Measurements from ENCODE around the gene ERAP2.
"Not testable (repeated sequence)": the region's sequence is repeated elsewhere in the genome, so short reads cannot be mapped to it uniquely, and the experiment has no call there.

ERAP2 gene

DNA sequence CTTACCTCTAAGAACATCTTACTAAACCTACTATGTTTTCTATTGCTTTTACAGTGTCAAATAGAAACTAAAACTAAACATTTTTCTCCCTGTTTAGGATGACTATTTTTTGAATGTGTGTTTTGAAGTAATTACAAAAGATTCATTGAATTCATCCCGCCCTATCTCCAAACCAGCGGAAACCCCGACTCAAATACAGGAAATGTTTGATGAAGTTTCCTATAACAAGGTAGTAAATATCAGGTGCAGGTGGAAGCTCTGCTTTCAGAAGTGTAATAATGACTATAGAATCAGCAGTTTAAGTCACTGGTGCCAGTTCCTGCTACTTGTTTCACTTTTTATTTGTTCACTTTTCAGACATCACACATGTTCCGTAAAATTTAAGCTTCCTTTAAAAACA, 20.0 kb downstream of the ERAP2 start:
- DNase-seq (ENCODE audit: low read depth in 3 of 3), result no peak

DNA sequence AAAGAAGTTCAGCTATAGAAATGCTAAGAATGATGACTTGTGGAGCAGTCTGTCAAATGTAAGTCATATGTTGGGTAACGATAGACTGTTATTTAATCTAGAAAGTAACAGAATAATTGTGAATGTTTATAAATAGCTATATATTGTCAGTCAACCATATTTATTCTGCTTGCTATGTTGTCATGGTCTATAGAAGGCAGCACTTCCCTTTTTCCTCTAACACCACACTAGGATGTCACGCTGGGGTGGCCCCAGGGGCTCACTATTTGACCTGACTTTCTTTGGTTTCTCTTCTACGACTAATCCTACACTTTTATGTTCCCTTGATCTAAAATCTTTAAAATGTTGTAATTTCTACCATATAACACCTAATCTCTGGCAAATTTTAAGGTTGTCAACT, 20.5 kb downstream of the ERAP2 start:
- DNase-seq (ENCODE audit: low read depth in 3 of 3), result peak in 1 of 3 experiments; percentile 38

- no peak for DNase-seq (ENCODE audit: low read depth in 3 of 3)
Observed at GRCh38 chr5:96901384-96901783, 25.1 kb downstream of the ERAP2 start.

DNA sequence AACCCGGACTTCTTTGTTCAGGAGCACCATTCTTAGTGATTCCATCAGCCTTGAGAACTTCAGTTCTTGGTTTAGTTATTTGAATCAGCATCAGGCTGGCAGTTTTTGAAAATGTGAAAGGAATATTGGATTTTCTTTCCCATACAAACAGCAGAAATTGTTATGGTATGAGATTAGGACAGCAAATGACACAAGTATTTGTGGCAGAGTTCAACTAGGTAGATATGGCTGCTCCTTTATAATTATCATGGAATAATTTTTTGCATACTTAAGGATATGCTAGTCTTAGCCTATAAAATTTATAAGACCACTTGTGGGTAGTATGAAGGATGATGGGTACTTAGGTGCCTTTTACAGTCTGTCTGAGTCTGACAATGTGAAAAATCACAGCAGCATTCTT, 25.5 kb downstream of the ERAP2 start:
- DNase-seq (ENCODE audit: low read depth in 3 of 3), result no peak

DNA sequence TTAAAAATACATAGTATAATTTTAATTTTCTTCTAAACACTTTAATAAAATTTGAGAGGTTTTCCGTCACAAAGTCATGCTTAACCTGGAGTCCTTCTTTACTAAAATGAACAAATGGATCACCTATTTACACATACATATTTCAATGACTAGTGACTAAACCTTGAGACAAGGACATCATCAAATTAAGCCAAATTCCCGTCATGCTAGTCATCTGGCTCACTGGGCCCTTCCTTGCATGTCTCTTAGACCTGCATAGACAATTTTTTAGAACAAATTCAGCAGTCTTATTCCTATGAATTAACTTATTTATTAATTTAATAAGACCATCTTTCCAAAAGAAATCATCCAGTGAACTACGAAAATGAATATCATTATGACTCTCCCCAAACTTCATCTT, 26.6 kb downstream of the ERAP2 start:
- no peak for DNase-seq (ENCODE audit: low read depth in 3 of 3)

DNA sequence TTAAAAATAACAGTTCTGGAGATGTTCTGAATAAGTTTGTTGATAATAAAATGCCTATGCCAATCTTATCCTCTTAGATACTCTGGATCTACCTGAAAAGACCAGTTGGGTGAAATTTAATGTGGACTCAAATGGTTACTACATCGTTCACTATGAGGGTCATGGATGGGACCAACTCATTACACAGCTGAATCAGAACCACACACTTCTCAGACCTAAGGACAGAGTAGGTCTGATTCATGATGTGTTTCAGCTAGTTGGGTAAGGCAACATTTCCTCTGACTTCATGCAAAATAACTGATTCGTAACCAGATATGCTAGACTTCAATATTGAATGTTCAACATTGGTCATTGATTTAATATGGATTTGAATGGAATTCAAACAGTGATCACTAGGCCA, 27.0 kb downstream of the ERAP2 start:
- DNase-seq (ENCODE audit: low read depth in 3 of 3), result no peak

- no peak for DNase-seq (ENCODE audit: low read depth in 3 of 3)
Observed at GRCh38 chr5:96904054-96904931, 28.0 kb downstream of the ERAP2 start.

DNA sequence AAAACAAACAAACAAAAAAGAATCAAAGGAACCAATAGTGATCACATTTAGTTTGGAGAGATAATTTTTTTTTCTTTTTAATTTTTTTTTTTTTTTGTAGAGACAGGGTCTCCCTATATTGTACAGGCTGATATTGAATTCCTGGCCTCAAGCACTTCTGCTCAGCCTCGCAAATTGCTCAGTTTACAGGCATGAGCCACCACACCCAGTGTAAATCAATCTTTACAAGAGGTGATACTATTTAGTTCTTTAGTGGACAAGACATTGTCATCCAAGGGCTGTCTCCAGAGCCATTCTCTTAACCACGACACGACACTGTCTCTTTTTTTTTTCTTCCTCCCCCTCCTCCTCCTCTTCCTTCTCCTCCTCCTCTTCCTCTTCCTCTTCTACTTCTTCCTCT, 29.6 kb downstream of the ERAP2 start:
- DNase-seq (ENCODE audit: low read depth in 3 of 3), result no peak

DNA sequence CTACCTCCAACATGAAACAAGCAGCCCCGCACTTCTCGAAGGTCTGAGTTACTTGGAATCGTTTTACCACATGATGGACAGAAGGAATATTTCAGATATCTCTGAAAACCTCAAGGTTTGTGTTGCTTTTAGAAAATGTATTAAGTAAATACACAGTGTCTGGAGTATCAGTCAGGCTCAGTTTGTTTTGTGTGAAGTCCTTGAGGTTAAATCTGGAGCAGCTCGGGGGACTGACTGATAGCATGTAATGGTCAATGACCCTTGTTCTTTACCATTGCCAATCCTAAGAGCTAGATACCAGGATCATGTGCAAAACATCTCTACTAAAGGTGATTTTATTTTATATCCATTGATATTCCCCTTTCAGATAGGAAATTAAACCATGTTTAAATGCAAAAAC, 32.7 kb downstream of the ERAP2 start:
- DNase-seq (ENCODE audit: low read depth in 3 of 3), result no peak

GRCh38 chr5:96909435-96909834, 33.1 kb downstream of the ERAP2 start:
- DNase-seq (ENCODE audit: low read depth in 3 of 3), result no peak

- DNase-seq (ENCODE audit: low read depth in 3 of 3), result no peak
Observed at GRCh38 chr5:96911139-96911538, 34.8 kb downstream of the ERAP2 start.

GRCh38 chr5:96913233-96913632, 36.9 kb downstream of the ERAP2 start:
- no peak for DNase-seq (ENCODE audit: low read depth in 3 of 3)

- DNase-seq (ENCODE audit: low read depth in 3 of 3), result no peak
Observed at GRCh38 chr5:96919754-96920197, 43.5 kb downstream of the ERAP2 start.

- DNase-seq (ENCODE audit: low read depth in 3 of 3), result no peak
Observed at GRCh38 chr5:96920744-96921355, 44.5 kb downstream of the ERAP2 start.

DNA sequence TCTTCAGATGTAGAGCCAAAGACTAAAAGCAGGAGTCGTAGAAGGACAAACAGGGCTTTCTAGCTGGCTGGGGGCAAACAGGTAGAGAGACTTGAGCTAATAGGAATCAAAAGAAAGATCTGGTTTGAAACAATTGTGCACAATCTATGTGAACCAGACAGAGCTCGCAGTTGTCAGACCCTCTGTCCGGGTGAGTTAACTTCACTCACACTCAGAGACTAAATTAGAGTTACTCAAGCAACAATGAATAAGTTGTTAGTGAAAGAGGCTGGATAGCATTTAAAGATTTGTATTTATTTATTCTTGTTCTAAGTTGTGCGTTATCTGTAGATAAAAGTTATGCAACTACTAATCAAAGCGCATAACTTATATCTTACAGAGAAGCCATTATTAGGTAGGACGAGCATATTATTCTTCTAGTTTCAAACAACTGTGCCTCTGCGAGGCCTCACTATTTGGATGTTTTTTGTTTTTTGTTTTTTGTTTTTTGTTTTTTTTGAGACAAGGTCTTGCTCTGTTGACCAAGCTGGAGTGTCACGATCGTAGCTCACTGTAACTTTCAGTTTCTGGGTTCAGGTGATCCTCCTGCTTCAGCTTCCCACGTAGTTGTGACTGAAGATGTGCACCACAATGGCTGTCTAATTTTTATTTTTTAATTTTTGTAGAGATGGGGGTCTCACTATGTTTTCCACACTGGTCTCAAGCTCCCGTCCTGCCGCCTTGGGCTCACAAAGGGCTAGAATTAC, 46.4 kb downstream of the ERAP2 start:
- DNase-seq (ENCODE audit: low read depth in 3 of 3), result no peak

GRCh38 chr5:96924016-96924443, 47.7 kb downstream of the ERAP2 start:
- no peak for DNase-seq (ENCODE audit: low read depth in 3 of 3)

DNA sequence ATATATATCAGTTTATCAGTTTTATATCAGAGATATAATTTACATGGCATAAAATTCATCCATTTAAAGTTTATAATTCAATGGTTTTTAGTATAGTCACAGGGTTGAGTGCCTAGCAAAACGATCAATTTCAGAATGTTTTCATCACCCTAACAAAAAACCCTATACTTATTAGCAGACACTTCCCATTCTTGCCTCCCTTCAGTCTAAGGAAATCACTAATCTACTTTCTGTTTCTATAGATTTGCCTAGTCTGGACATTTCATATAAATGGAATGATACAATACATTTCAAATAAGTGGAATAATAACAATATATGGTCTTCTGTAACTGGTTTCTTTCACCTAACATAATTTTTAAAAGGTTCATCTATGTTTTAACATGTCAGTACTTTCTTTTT, 50.0 kb downstream of the ERAP2 start:
- no peak for DNase-seq (ENCODE audit: low read depth in 3 of 3)

DNA sequence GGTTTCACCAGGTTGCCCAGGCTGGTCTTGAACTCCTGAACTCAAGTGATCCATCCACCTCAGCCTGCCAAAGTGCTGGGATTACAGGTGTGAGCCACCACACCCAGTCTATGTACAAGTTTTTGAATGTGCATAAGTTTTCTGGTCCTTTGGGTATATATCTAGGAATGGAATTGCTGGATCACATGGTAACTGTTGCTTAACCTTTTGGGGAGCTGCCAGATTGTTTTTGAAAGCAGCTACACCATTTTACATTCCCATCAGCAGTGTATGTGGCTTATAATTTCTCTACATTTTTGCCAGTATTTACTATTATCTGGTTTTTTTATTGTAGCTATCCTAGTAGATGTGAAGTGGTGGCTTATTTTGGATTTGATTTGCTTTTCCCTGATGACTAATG, 50.7 kb downstream of the ERAP2 start:
- DNase-seq (ENCODE audit: low read depth in 3 of 3), result no peak

GRCh38 chr5:96928931-96929708, 52.8 kb downstream of the ERAP2 start:
- DNase-seq (ENCODE audit: low read depth in 3 of 3), result no peak

DNA sequence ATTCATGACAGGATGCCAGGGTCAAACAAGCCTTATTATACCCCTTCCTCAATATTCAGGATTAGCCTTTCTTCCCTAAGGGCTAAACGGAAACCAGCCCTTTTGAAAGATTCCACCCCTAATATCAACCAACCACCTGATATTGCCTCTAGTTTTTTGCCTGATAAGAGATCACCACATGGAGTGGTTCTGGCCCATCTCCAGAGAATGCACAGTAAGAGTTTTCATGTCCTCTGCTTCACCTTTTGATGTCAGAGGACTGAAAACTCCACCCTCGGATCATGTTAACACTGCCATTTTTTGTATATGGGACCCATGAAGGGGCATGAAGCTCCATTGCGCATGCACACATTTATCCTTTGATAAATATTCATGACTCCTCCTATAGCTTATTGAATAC, 53.8 kb downstream of the ERAP2 start:
- no peak for DNase-seq (ENCODE audit: low read depth in 3 of 3)

GRCh38 chr5:96930589-96930988, 54.3 kb downstream of the ERAP2 start:
- no peak for DNase-seq (ENCODE audit: low read depth in 3 of 3)

- DNase-seq (ENCODE audit: low read depth in 3 of 3), result not testable (repeated sequence)
Observed at GRCh38 chr5:96931037-96931436, 54.7 kb downstream of the ERAP2 start.

Measured in stimulated activated CD4-positive, alpha-beta T cell treated with anti-CD3 and anti-CD28 coated beads, TNF-alpha, amount 100 ng/mL, for 24 hours (primary cell).